ENCODE measurements around the gene ENDOG. TPM values are rescaled to one million over a fixed set of nuclear protein-coding genes. Genes with fewer than 3 reads are reported as not detected.

The ENDOG gene
- total RNA-seq, 3 donors from 2014 or later, result 25.6 to 39.7 (median 25.8) TPM

GRCh38 chr9:128800061-128800460 is 18.2 kb upstream of the ENDOG start:
- Histone ChIP-seq H3K36me3 (peaks cover 4% of the 10 kb centered on the region), H3K9me3 (no peaks in the 10 kb centered on the region), H3K27me3 (no peaks in the 10 kb centered on the region)

GRCh38 chr9:128802482-128802881 is 15.8 kb upstream of the ENDOG start:
- Histone ChIP-seq H3K4me1 (no peaks in the 10 kb centered on the region), H3K36me3 (peaks cover 4% of the 10 kb centered on the region), H3K27ac (no peak overlapping the region), H3K27me3 (no peaks in the 10 kb centered on the region), H3K4me3 (no peak overlapping the region), H3K9me3 (no peaks in the 10 kb centered on the region)
- DNase-seq (ENCODE audit: low spot score in 2 of 2), result no peak
- intact Hi-C loops (cut with DNase I; ENCODE audit: low total_unique reads), result no loop called here
- no peak for TF ChIP-seq POLR2A (IDR thresholded peaks at IDR 0.05)
- TF ChIP-seq POLR2AphosphoS5 (IDR thresholded peaks at IDR 0.05), result no peak
- no peak for TF ChIP-seq CTCF (IDR thresholded peaks at IDR 0.05)

More at GRCh38 chr9:128800061-128800460, 18.2 kb upstream of the ENDOG start:
- intact Hi-C loops (cut with DNase I; ENCODE audit: low total_unique reads), result no loop called here
- Histone ChIP-seq H3K4me3 (no peak overlapping the region), H3K27ac (no peak overlapping the region), H3K4me1 (no peaks in the 10 kb centered on the region)
- TF ChIP-seq POLR2A (IDR thresholded peaks at IDR 0.05) (no peak), POLR2AphosphoS5 (IDR thresholded peaks at IDR 0.05) (no peak), CTCF (IDR thresholded peaks at IDR 0.05) (no peak)
- no peak for DNase-seq (ENCODE audit: low spot score in 2 of 2)

- intact Hi-C loops (cut with DNase I; ENCODE audit: low total_unique reads), result no loop called here
- H3K27me3 ChIP-seq, result no peaks in the 10 kb centered on the region
- DNase-seq (ENCODE audit: low spot score in 2 of 2), result no peak
- TF ChIP-seq POLR2AphosphoS5 (IDR thresholded peaks at IDR 0.05), result no peak
- TF ChIP-seq CTCF (IDR thresholded peaks at IDR 0.05), result no peak
- no peak for TF ChIP-seq POLR2A (IDR thresholded peaks at IDR 0.05)
- H3K9me3 ChIP-seq, result no peaks in the 10 kb centered on the region
- H3K4me1 ChIP-seq, result no peaks in the 10 kb centered on the region
- no peak overlapping the region for H3K4me3 ChIP-seq
- peaks cover 5% of the 10 kb centered on the region for H3K36me3 ChIP-seq
- H3K27ac ChIP-seq, result no peak overlapping the region
Measured at GRCh38 chr9:128805661-128806060, 12.6 kb upstream of the ENDOG start.

GRCh38 chr9:128807827-128808226 is 10.5 kb upstream of the ENDOG start:
- no peaks in the 10 kb centered on the region for H3K4me1 ChIP-seq
- no peaks in the 10 kb centered on the region for H3K27me3 ChIP-seq
- H3K27ac ChIP-seq, result no peak overlapping the region
- no peak for DNase-seq (ENCODE audit: low spot score in 2 of 2)
- no peak for TF ChIP-seq POLR2A (IDR thresholded peaks at IDR 0.05)
- TF ChIP-seq CTCF (IDR thresholded peaks at IDR 0.05), result no peak
- TF ChIP-seq POLR2AphosphoS5 (IDR thresholded peaks at IDR 0.05), result no peak
- no peak overlapping the region for H3K4me3 ChIP-seq
- peaks cover 5% of the 10 kb centered on the region for H3K36me3 ChIP-seq
- no peaks in the 10 kb centered on the region for H3K9me3 ChIP-seq
- intact Hi-C loops (cut with DNase I; ENCODE audit: low total_unique reads), result no loop called here

GRCh38 chr9:128808543-128808942 is 9.8 kb upstream of the ENDOG start:
- intact Hi-C loops (cut with DNase I; ENCODE audit: low total_unique reads), result no loop called here
- no peak for DNase-seq (ENCODE audit: low spot score in 2 of 2)
- TF ChIP-seq CTCF (IDR thresholded peaks at IDR 0.05) (no peak), POLR2AphosphoS5 (IDR thresholded peaks at IDR 0.05) (no peak), POLR2A (IDR thresholded peaks at IDR 0.05) (no peak)
- Histone ChIP-seq H3K4me3 (no peak overlapping the region), H3K4me1 (no peaks in the 10 kb centered on the region), H3K27me3 (no peaks in the 10 kb centered on the region), H3K36me3 (peaks cover 5% of the 10 kb centered on the region), H3K9me3 (no peaks in the 10 kb centered on the region), H3K27ac (no peak overlapping the region)

All from breast epithelium (tissue), 4 donors.